ENCODE results near the gene TENT5C. TPM values are rescaled to one million over a fixed set of nuclear protein-coding genes. Genes with fewer than 3 reads are reported as not detected.
A peak's percentile ranks its signal among the peaks of the same experiment; 100 is the strongest.

TENT5C gene
- total RNA-seq, 2 donors from 2014 or later: 5.4 to 6.9 TPM

- ATAC-seq (ENCODE audit: insufficient number of reproducible peaks, low FRiP score, low read depth) (no peak), DNase-seq (ENCODE audit: low spot score) (no peak)
- Histone ChIP-seq H3K9me3 (no peaks in the 10 kb centered on the region), H3K4me3 (no peak overlapping the region), H3K27ac (no peak overlapping the region), H3K36me3 (no peaks in the 10 kb centered on the region), H3K27me3 (replicated peaks; ENCODE audit: insufficient read depth) (no peaks in the 10 kb centered on the region), H3K4me1 (ENCODE audit: control insufficient read depth in 1 of 2, low read depth in 2 of 2) (peaks cover 8 to 18% of the 10 kb centered on the region in 2 donors)
- TF ChIP-seq, protein P1, sequence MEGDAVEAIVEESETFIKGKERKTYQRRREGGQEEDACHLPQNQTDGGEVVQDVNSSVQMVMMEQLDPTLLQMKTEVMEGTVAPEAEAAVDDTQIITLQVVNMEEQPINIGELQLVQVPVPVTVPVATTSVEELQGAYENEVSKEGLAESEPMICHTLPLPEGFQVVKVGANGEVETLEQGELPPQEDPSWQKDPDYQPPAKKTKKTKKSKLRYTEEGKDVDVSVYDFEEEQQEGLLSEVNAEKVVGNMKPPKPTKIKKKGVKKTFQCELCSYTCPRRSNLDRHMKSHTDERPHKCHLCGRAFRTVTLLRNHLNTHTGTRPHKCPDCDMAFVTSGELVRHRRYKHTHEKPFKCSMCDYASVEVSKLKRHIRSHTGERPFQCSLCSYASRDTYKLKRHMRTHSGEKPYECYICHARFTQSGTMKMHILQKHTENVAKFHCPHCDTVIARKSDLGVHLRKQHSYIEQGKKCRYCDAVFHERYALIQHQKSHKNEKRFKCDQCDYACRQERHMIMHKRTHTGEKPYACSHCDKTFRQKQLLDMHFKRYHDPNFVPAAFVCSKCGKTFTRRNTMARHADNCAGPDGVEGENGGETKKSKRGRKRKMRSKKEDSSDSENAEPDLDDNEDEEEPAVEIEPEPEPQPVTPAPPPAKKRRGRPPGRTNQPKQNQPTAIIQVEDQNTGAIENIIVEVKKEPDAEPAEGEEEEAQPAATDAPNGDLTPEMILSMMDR (IDR thresholded peaks at IDR 0.05): no peak
These were observed 6.3 kb upstream of the TENT5C start for GRCh38 chr1:117599286-117600221.

DNA sequence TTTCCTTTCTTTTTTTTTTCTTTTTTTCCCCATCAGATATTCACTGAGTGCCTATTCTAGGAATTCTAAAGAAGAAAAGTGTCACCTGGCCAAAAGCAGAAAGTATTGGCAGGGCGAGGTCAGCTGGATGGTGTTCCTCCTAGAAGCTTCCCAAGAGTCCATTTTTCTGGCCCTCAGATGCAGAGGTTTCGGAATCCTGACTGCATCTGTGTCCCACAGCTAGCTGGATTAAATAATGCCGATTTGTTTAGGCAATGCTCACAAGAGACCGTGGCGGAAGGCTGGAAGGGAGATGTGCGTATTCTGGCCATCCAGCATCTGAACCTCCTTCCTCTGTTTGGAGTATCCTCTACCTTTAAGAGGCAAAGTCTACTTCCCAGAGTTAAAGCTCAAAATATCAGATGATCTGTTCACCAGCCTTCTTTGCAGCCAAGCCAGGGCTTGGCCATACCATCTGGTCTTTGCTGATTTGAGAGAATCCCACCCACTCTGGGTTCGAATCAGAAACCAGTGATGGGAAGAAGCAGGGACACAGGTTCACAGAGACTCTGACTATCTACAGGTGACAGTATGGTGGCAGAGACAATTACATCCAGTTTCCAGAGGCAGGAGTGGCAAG is 5.4 kb upstream of the TENT5C start:
- Histone ChIP-seq H3K4me3 (no peak overlapping the region), H3K36me3 (no peaks in the 10 kb centered on the region), H3K9me3 (no peaks in the 10 kb centered on the region), H3K27ac (no peak overlapping the region), H3K4me1 (ENCODE audit: control insufficient read depth in 1 of 2, low read depth in 2 of 2) (peaks cover 11 to 22% of the 10 kb centered on the region in 2 donors), H3K27me3 (replicated peaks; ENCODE audit: insufficient read depth) (no peaks in the 10 kb centered on the region)
- ATAC-seq (ENCODE audit: insufficient number of reproducible peaks, low FRiP score, low read depth) (no peak), DNase-seq (ENCODE audit: low spot score) (no peak)
- TF ChIP-seq, protein P1 (IDR thresholded peaks at IDR 0.05): no peak

DNA sequence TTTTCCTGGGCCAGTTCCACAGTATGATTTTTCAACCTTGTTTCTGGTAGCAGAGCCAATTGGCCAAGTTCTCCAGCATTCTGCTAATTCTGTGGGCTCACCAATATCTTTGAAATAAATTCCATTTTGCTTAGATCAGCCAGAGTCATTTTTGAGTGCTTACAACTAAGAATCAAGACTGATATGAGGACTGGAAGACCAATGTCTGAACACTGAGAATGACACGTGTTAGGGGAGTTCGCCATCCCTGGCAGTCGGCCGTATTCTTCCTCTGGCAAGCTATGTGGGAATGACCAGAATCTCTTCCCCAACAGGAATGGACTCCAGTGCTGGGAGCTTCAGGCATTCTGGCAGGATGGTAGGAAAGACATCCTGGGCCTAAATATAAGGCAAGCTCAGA is 4.9 kb upstream of the TENT5C start:
- DNase-seq (ENCODE audit: low spot score): no peak
- H3K9me3 ChIP-seq: no peaks in the 10 kb centered on the region

GRCh38 chr1:117602862-117603261 is 3.0 kb upstream of the TENT5C start:
- TF ChIP-seq, protein P1 (IDR thresholded peaks at IDR 0.05): no peak
- Histone ChIP-seq H3K9me3 (no peaks in the 10 kb centered on the region), H3K27ac (no peak overlapping the region), H3K27me3 (replicated peaks; ENCODE audit: insufficient read depth) (no peaks in the 10 kb centered on the region), H3K4me1 (ENCODE audit: control insufficient read depth in 1 of 2, low read depth in 2 of 2) (peaks cover 18 to 27% of the 10 kb centered on the region in 2 donors), H3K36me3 (no peaks in the 10 kb centered on the region), H3K4me3 (no peak overlapping the region)
- ATAC-seq (ENCODE audit: insufficient number of reproducible peaks, low FRiP score, low read depth): no peak
- no peak for DNase-seq (ENCODE audit: low spot score)

More for the DNA sequence above, 4.9 kb upstream of the TENT5C start:
- Histone ChIP-seq H3K4me1 (ENCODE audit: control insufficient read depth in 1 of 2, low read depth in 2 of 2) (peaks cover 11 to 22% of the 10 kb centered on the region in 2 donors), H3K27me3 (replicated peaks; ENCODE audit: insufficient read depth) (no peaks in the 10 kb centered on the region), H3K36me3 (no peaks in the 10 kb centered on the region), H3K27ac (no peak overlapping the region), H3K4me3 (no peak overlapping the region)
- TF ChIP-seq, protein P1 (IDR thresholded peaks at IDR 0.05): no peak
- no peak for ATAC-seq (ENCODE audit: insufficient number of reproducible peaks, low FRiP score, low read depth)

- H3K4me1 ChIP-seq (ENCODE audit: control insufficient read depth in 1 of 2, low read depth in 2 of 2): peaks cover 29 to 44% of the 10 kb centered on the region in 2 donors
- ATAC-seq (ENCODE audit: insufficient number of reproducible peaks, low FRiP score, low read depth): peak; percentile 29
- TF ChIP-seq, protein P1 (IDR thresholded peaks at IDR 0.05): no peak
- no peaks in the 10 kb centered on the region for H3K9me3 ChIP-seq
- H3K36me3 ChIP-seq: no peaks in the 10 kb centered on the region
- peak overlapping the region; percentile 83 for H3K4me3 ChIP-seq
- no peaks in the 10 kb centered on the region for H3K27me3 ChIP-seq (replicated peaks; ENCODE audit: insufficient read depth)
- peak overlapping the region; percentile 78 to 90 for H3K27ac ChIP-seq
- DNase-seq (ENCODE audit: low spot score): no peak
These were observed 579 bp upstream of the TENT5C start for GRCh38 chr1:117605164-117605773.

Measured in thoracic aorta (tissue), 2 donors.